Neural progenitor cell (in vitro differentiated cells): ENCODE data around the gene CBR1. TPM values are rescaled to one million over a fixed set of nuclear protein-coding genes. Genes with fewer than 3 reads are reported as not detected.
"Not testable (repeated sequence)": the region's sequence is repeated elsewhere in the genome, so short reads cannot be mapped to it uniquely, and the experiment has no call there.

Source experiments
- DNase-seq: peaks from one replicate; pipeline ENCODE4 v3.0.0-alpha.2; 2016; ENCODE audit warnings: low spot score
- H2AFZ ChIP-seq: fragments of 200-600 bp; sonication (generic); replicated peaks from 2 replicates; pipeline ENCODE4 v1.6.1; 2016; ENCODE audit warnings: antibody characterized with exemption
- H3F3A ChIP-seq: fragments of 200-600 bp; sonication (generic); 2 replicates; pipeline ENCODE4 v1.6.1; 2016; ENCODE audit warnings: antibody characterized with exemption, low read depth
- H3K27ac ChIP-seq: fragments of 200-600 bp; sonication (generic); 2 replicates; pipeline ENCODE4 v1.5.1; 2016; ENCODE audit warnings: mild to moderate bottlenecking
- H3K27me3 ChIP-seq: fragments of 200-600 bp; sonication (generic); 2 replicates; pipeline ENCODE4 v1.6.1; 2016; ENCODE audit warnings: mild to moderate bottlenecking, moderate library complexity
- H3K36me3 ChIP-seq: fragments of 200-600 bp; sonication (generic); 2 replicates; pipeline ENCODE4 v1.5.1; 2016
- H3K4me1 ChIP-seq: fragments of 200-600 bp; sonication (generic); 2 replicates; pipeline ENCODE4 v1.6.1; 2016; ENCODE audit warnings: mixed run types
- H3K4me2 ChIP-seq: fragments of 200-600 bp; sonication (generic); 2 replicates; pipeline ENCODE4 v1.6.1; 2016
- H3K4me3 ChIP-seq: fragments of 200-600 bp; sonication (generic); 2 replicates; pipeline ENCODE4 v1.5.1; 2016
- H3K79me2 ChIP-seq: fragments of 200-600 bp; sonication (generic); 2 replicates; pipeline ENCODE4 v1.6.1; 2016; ENCODE audit warnings: low read depth
- H3K9ac ChIP-seq: fragments of 200-600 bp; sonication (generic); 2 replicates; pipeline ENCODE4 v1.6.1; 2016
- H3K9me3 ChIP-seq: fragments of 200-600 bp; sonication (generic); 2 replicates; pipeline ENCODE4 v1.5.1; 2016; ENCODE audit warnings: low read depth
- H4K20me1 ChIP-seq: fragments of 200-600 bp; sonication (generic); 2 replicates; pipeline ENCODE4 v1.6.1; 2016; ENCODE audit warnings: low read depth
- H3K27ac Mint-ChIP-seq: 3 replicates; pipeline ENCODE4 v1.8.0; 2021; ENCODE audit warnings: mixed read lengths
- H3K27me3 Mint-ChIP-seq: 2 replicates; pipeline ENCODE4 v1.8.0; 2022; ENCODE audit warnings: low read depth, mild to moderate bottlenecking, inconsistent platforms, moderate library complexity, mixed read lengths; ENCODE audit not compliant: insufficient read depth
- H3K36me3 Mint-ChIP-seq: 3 replicates; pipeline ENCODE4 v1.8.0; 2021; ENCODE audit warnings: mixed read lengths
- H3K4me1 Mint-ChIP-seq: 3 replicates; pipeline ENCODE4 v1.8.0; 2021; ENCODE audit warnings: mixed read lengths
- H3K4me3 Mint-ChIP-seq: 3 replicates; pipeline ENCODE4 v1.8.0; 2021; ENCODE audit warnings: mild to moderate bottlenecking, moderate library complexity, mixed read lengths
- H3K9me3 Mint-ChIP-seq: 3 replicates; pipeline ENCODE4 v1.8.0; 2020; ENCODE audit warnings: mixed read lengths
- CTCF ChIP-seq: fragments of 200-600 bp; sonication (generic); IDR thresholded peaks from 2 replicates; pipeline ENCODE4 v1.5.1; 2017; ENCODE audit warnings: antibody characterized with exemption, mild to moderate bottlenecking
- EZH2 ChIP-seq: fragments of 200-600 bp; sonication (generic); IDR thresholded peaks from 2 replicates; pipeline ENCODE4 v1.6.1; 2017; ENCODE audit warnings: antibody characterized with exemption, mild to moderate bottlenecking, moderate library complexity
- EZH2phosphoT487 ChIP-seq: fragments of 200-600 bp; sonication (generic); IDR thresholded peaks from 2 replicates; pipeline ENCODE4 v1.6.1; 2017; ENCODE audit warnings: antibody characterized with exemption
- total RNA-seq: library from RNA; depleted of rRNA; stranded (reverse); fragments of >200 nt; gene quantifications from 2 replicates; pipeline ENCODE4 v1.2.3, GENCODE V29; 2015; ENCODE audit warnings: low replicate concordance

The CBR1 gene
- total RNA-seq, 1 donor from 2014 or later, result 24.9 TPM

GRCh38 chr21:36097427-36098181 is 27.8 kb downstream of the CBR1 start:
- no peak overlapping the region for H3K9ac ChIP-seq
- no peaks in the 10 kb centered on the region for H3K79me2 ChIP-seq
- H3K27me3 ChIP-seq, result no peaks in the 10 kb centered on the region
- H2AFZ ChIP-seq, result peak overlapping the region; percentile 51
- peaks cover 20% of the 10 kb centered on the region for H3K4me1 ChIP-seq
- Mint-ChIP-seq H3K27ac (no peak overlapping the region), H3K36me3 (no peaks in the 10 kb centered on the region), H3K27me3 (peaks cover 9% of the 10 kb centered on the region), H3K4me3 (no peak overlapping the region), H3K4me1 (peaks cover 17% of the 10 kb centered on the region), H3K9me3 (peaks cover 16% of the 10 kb centered on the region)
- TF ChIP-seq EZH2, result no peak
- no peak for TF ChIP-seq CTCF
- no peak for TF ChIP-seq EZH2phosphoT487
- no peak overlapping the region for H3K4me3 ChIP-seq
- no peaks in the 10 kb centered on the region for H4K20me1 ChIP-seq
- H3F3A ChIP-seq, result peaks cover 17% of the 10 kb centered on the region
- DNase-seq, result no peak
- H3K27ac ChIP-seq, result peak overlapping the region; percentile 77
- no peaks in the 10 kb centered on the region for H3K9me3 ChIP-seq
- H3K36me3 ChIP-seq, result no peaks in the 10 kb centered on the region
- H3K4me2 ChIP-seq, result no peak overlapping the region

GRCh38 chr21:36098182-36098532 is 28.3 kb downstream of the CBR1 start:
- H3K4me1 ChIP-seq, result peaks cover 20% of the 10 kb centered on the region
- H3K27ac ChIP-seq, result no peak overlapping the region
- Mint-ChIP-seq H3K27me3 (peaks cover 9% of the 10 kb centered on the region), H3K4me3 (no peak overlapping the region), H3K36me3 (no peaks in the 10 kb centered on the region), H3K9me3 (peaks cover 10% of the 10 kb centered on the region), H3K4me1 (peaks cover 17% of the 10 kb centered on the region), H3K27ac (no peak overlapping the region)
- H3K9me3 ChIP-seq, result no peaks in the 10 kb centered on the region
- no peaks in the 10 kb centered on the region for H3K79me2 ChIP-seq
- H3K9ac ChIP-seq, result no peak overlapping the region
- H2AFZ ChIP-seq, result no peak overlapping the region
- H4K20me1 ChIP-seq, result no peaks in the 10 kb centered on the region
- H3K4me3 ChIP-seq, result no peak overlapping the region
- no peaks in the 10 kb centered on the region for H3K27me3 ChIP-seq
- no peak overlapping the region for H3K4me2 ChIP-seq
- peaks cover 17% of the 10 kb centered on the region for H3F3A ChIP-seq
- no peak for DNase-seq
- no peak for TF ChIP-seq EZH2phosphoT487
- no peak for TF ChIP-seq EZH2
- TF ChIP-seq CTCF, result no peak
- H3K36me3 ChIP-seq, result no peaks in the 10 kb centered on the region

- Histone ChIP-seq H3F3A (peaks cover 17% of the 10 kb centered on the region), H3K27ac (no peak overlapping the region), H4K20me1 (no peaks in the 10 kb centered on the region), H3K4me1 (peaks cover 20% of the 10 kb centered on the region), H3K79me2 (no peaks in the 10 kb centered on the region), H3K9ac (no peak overlapping the region), H3K36me3 (no peaks in the 10 kb centered on the region), H3K9me3 (no peaks in the 10 kb centered on the region), H2AFZ (peak overlapping the region; percentile 22), H3K27me3 (no peaks in the 10 kb centered on the region), H3K4me2 (no peak overlapping the region), H3K4me3 (no peak overlapping the region)
- no peak overlapping the region for H3K27ac Mint-ChIP-seq
- TF ChIP-seq EZH2 (no peak), CTCF (no peak), EZH2phosphoT487 (no peak)
- no peaks in the 10 kb centered on the region for H3K36me3 Mint-ChIP-seq
- no peak for DNase-seq
- H3K27me3 Mint-ChIP-seq, result peaks cover 5% of the 10 kb centered on the region
- H3K9me3 Mint-ChIP-seq, result peaks cover 5% of the 10 kb centered on the region
- no peak overlapping the region for H3K4me3 Mint-ChIP-seq
- H3K4me1 Mint-ChIP-seq, result peaks cover 17% of the 10 kb centered on the region
Measured at GRCh38 chr21:36099000-36099399, 29.2 kb downstream of the CBR1 start.

GRCh38 chr21:36099695-36100211 is 29.9 kb downstream of the CBR1 start:
- H3K4me1 Mint-ChIP-seq, result peaks cover 17% of the 10 kb centered on the region
- not testable (repeated sequence) for H3K27me3 Mint-ChIP-seq, H3K27ac Mint-ChIP-seq, H3K4me2 ChIP-seq, H3K36me3 ChIP-seq, H3K27me3 ChIP-seq, H3K9ac ChIP-seq, H3K27ac ChIP-seq, DNase-seq, H3K9me3 ChIP-seq, H3K79me2 ChIP-seq, H3K36me3 Mint-ChIP-seq, H2AFZ ChIP-seq, H3K4me3 ChIP-seq, H3K4me3 Mint-ChIP-seq, H4K20me1 ChIP-seq, H3K9me3 Mint-ChIP-seq
- Histone ChIP-seq H3K4me1 (peaks cover 20% of the 10 kb centered on the region), H3F3A (peaks cover 22% of the 10 kb centered on the region)
